Activated CD8-positive, alpha-beta memory T cell treated with anti-CD3 and anti-CD28 coated beads for 4 hours (primary cell): ENCODE results near the gene SREK1.
"Not testable (repeated sequence)": the region's sequence is repeated elsewhere in the genome, so short reads cannot be mapped to it uniquely, and the experiment has no call there.

Source experiments
- DNase-seq, 2 donors: peaks; one replicate each; pipeline ENCODE4 v3.0.0-alpha.2; 2020; ENCODE audit warnings: low read depth in 2 of 2

Gene SREK1

GRCh38 chr5:66144074-66144833, at the start of gene SREK1:
TSS of gene SREK1 (plus strand) at chr5:66144300. CDS start at chr5:66144377, 77 bp downstream.
- peak; percentile 75 to 77 for DNase-seq

GRCh38 chr5:66100851-66101250, 43.2 kb upstream of the SREK1 start:
- DNase-seq = no peak

- DNase-seq = no peak
Measured at GRCh38 chr5:66113160-66113559, 30.9 kb upstream of the SREK1 start.

- DNase-seq = no peak
Measured at GRCh38 chr5:66118304-66118703, 25.8 kb upstream of the SREK1 start.

- no peak for DNase-seq
Measured at GRCh38 chr5:66122379-66123034, 21.6 kb upstream of the SREK1 start.

GRCh38 chr5:66129144-66129543, 15.0 kb upstream of the SREK1 start:
- no peak for DNase-seq

GRCh38 chr5:66130493-66130892, 13.6 kb upstream of the SREK1 start:
- no peak for DNase-seq

GRCh38 chr5:66134407-66134861, 9.7 kb upstream of the SREK1 start:
- DNase-seq = no peak

GRCh38 chr5:66136053-66136452, 8.0 kb upstream of the SREK1 start:
- DNase-seq = no peak

- DNase-seq = not testable (repeated sequence)
Measured at GRCh38 chr5:66136944-66137343, 7.2 kb upstream of the SREK1 start.

GRCh38 chr5:66138637-66139317, 5.3 kb upstream of the SREK1 start:
- no peak for DNase-seq

- DNase-seq = no peak
Measured at GRCh38 chr5:66139318-66139712, 4.8 kb upstream of the SREK1 start.

GRCh38 chr5:66142417-66142816, 1.7 kb upstream of the SREK1 start:
- no peak for DNase-seq

- DNase-seq = no peak
Measured at GRCh38 chr5:66143473-66144073, 527 bp upstream of the SREK1 start.

- no peak for DNase-seq
Measured at GRCh38 chr5:66144834-66145390, 812 bp downstream of the SREK1 start.

- DNase-seq = no peak
Measured at GRCh38 chr5:66145737-66146136, 1.6 kb downstream of the SREK1 start.

- no peak for DNase-seq
Measured at GRCh38 chr5:66149950-66150349, 5.8 kb downstream of the SREK1 start.

GRCh38 chr5:66151030-66151429, 6.9 kb downstream of the SREK1 start:
- no peak for DNase-seq

GRCh38 chr5:66151491-66151890, 7.4 kb downstream of the SREK1 start:
- DNase-seq = no peak

- DNase-seq = no peak
Measured at GRCh38 chr5:66157046-66157445, 12.9 kb downstream of the SREK1 start.

- DNase-seq = no peak
Measured at GRCh38 chr5:66161356-66161755, 17.3 kb downstream of the SREK1 start.
